Ovary (tissue), 3 donors: ENCODE data around the gene EBF4.

ENCODE experiments used
- EP300 ChIP-seq: sonication (generic); formaldehyde crosslinking; IDR thresholded peaks from one replicate; pipeline ENCODE4 v1.6.1; 2017; ENCODE audit warnings: antibody characterized with exemption
- TF ChIP-seq, protein P1 (sequence below), 3 donors: fragments of 450-650 bp in 2 of 3; fragments of 200-600 bp in 1 of 3; IDR thresholded peaks; one replicate each; pipeline versions ENCODE4 v1.5.1 to v1.8.0; 2016 to 2022; ENCODE audit warnings: antibody characterized with exemption in 3 of 3, mild to moderate bottlenecking in 1 of 3
- donor health status: DM: no; HTN: no; CAD: no.

DNA sequence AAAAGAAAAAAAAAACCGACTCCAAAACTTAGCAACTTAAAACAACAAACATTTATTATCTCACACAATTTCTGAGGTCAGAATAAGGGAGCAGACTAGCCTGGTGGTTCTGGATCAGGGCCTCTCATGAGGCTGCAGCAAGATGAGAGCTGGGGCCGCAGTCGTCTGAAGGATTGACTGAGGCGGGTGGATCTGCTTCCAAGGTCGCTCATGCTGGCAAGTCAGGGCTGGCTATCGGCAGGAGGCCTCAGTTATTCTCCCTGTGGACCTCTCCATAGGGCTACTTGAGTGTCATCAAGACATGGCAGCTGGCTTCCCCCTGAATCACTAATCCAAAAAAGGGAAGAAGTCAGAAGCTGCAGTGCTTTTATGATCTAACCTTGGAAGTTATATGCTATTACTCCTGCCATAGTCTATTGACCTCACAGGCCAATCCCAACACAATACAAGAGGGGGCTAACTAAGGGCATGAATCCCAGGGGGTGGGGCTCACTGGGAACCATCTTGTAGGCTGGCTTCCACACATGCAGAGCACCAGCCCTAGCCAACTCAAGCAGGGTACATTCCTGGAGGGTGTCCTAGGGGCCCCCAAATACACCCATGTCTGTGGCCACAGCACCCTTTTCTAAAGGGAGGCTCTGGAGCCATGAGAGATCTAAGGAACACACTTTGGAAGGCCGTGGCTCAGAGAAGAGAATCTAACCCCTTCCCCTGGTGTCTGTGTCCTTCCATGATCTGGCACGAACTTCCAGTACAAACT is 11.3 kb downstream of the EBF4 start:
- TF ChIP-seq, protein P1, sequence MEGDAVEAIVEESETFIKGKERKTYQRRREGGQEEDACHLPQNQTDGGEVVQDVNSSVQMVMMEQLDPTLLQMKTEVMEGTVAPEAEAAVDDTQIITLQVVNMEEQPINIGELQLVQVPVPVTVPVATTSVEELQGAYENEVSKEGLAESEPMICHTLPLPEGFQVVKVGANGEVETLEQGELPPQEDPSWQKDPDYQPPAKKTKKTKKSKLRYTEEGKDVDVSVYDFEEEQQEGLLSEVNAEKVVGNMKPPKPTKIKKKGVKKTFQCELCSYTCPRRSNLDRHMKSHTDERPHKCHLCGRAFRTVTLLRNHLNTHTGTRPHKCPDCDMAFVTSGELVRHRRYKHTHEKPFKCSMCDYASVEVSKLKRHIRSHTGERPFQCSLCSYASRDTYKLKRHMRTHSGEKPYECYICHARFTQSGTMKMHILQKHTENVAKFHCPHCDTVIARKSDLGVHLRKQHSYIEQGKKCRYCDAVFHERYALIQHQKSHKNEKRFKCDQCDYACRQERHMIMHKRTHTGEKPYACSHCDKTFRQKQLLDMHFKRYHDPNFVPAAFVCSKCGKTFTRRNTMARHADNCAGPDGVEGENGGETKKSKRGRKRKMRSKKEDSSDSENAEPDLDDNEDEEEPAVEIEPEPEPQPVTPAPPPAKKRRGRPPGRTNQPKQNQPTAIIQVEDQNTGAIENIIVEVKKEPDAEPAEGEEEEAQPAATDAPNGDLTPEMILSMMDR (IDR thresholded peaks at IDR 0.05): no peak
- no peak for TF ChIP-seq EP300
